GM19455 (cell line): Measurements from ENCODE around the gene AFAP1.

ENCODE experiments used
- ATAC-seq: cut with Tn5 transposase; IDR thresholded peaks from one replicate; pipeline ENCODE4 v1.9.1; 2021; ENCODE audit not compliant: unreplicated experiment

AFAP1 gene

DNA sequence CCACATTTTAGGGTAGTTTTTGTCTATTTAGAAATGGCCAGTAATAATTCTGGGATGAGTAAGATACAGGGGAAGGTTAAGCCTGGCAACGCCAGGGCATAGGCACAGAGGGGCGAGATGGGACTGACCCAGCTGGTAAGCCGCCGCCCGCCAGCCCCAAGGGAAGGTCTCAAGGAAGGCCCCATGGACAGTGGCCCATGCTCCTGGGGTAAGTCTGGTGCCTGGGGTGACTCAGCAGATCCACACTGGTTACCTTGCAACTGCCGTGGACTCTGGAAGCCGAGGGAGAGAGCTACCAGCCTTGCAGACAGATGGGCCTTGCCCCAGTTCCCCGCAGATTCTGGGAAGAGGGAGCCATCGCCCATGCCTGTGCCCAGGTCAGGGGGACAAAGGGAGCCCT is 179.4 kb downstream of the AFAP1 start:
- ATAC-seq: no peak

DNA sequence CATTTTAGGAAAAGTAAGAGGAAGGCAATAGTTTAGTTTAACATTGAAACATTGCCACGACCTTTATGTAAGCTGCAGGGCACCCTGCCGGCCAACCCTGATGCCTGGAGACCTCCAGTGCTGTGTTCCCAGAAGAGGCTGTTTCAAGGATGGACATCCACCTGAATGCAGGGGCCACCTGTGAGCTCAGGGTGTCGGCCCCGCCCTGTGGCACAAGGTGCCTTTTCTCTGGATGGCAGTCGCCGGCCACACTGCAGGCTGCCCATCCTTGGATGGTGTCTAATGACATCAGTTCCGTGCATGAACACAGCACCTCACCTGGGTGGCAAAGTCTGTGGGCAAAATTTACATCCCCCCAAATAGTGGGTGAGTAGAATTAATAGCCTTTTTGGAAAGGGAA is 180.0 kb downstream of the AFAP1 start:
- ATAC-seq: no peak

DNA sequence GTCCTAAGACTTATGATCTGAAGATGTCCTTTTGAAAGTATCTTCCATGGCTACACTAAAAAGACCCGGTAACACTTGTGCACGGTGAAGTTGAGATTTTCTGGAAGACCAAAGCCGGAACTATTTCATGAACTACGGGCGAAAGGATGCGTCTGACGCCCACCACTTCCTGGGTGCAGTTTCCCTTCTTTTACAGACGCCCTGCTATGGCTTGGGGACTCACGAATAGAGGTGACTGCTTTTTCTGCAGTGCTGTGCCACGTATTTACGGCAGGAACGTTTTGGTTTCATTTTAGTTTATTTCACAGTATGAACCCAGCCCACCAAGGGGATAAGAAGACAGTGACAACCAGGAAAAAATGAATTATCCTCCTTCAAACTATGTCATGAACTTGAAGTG is 180.4 kb downstream of the AFAP1 start:
- ATAC-seq: peak; percentile 57

DNA sequence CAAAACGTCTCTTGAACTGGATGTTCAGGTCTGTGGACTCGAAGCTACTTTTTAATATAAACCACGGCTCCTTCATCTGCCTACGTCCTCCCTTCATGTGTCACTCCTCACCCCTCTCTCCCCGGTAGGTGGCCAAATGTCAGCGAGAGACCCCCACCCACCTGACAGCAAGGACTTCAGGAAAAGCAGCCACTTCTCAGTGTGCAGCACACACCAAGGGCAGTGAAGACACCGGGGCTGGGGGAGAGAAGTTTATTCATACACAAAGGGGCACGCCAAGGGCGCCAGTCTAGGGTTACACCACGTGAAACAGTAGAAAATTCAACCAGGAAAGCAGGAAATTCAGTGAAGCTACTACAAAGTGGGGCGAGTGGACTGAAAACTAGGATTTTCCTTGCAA is 181.2 kb downstream of the AFAP1 start:
- ATAC-seq: no peak

DNA sequence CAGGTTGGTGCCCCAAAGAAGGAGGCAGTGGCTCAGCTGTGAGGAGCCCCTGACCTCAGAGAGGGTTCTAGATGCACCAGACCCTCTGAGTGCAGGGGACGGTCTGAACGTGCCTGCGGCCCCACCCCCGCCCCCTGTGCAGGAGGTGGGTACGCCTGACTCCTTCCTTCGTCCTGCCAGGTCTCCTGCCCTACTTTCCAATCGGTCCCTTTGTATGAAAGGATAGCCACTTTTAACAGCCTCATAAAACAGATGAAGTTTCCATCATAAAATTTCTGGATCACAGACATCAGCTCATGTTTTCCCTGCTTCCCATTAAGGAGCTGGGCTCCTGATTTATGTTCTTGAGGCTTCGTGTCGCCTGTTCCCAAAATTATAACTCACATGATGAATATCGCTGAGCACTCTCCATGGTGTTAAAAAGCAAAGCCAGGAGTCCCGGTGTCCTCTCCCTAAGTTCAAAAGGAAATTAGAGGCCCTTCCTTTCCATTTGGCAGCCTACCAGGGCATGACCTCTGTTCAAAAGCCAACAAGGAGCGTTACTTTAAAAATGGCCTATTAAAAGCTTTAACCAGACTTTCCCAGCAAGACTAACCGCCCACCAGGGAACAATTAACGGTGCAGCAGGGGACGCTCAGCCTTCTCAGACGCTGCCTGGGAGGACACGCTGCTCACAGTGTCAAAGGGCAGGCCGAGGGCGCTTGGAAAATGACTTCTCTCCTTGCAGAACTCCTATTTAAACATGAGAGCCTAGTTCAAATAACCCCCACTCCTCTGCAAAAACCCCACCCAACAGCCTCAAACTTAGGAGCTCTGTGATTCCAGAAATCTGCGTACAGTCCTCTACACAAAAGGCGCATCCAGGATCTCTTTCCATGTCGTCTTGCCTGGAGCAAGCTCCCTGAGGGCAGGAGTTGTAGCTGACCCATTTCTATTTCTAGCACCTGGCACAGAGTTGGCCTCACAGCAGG is 181.9 kb downstream of the AFAP1 start:
- no peak for ATAC-seq

DNA sequence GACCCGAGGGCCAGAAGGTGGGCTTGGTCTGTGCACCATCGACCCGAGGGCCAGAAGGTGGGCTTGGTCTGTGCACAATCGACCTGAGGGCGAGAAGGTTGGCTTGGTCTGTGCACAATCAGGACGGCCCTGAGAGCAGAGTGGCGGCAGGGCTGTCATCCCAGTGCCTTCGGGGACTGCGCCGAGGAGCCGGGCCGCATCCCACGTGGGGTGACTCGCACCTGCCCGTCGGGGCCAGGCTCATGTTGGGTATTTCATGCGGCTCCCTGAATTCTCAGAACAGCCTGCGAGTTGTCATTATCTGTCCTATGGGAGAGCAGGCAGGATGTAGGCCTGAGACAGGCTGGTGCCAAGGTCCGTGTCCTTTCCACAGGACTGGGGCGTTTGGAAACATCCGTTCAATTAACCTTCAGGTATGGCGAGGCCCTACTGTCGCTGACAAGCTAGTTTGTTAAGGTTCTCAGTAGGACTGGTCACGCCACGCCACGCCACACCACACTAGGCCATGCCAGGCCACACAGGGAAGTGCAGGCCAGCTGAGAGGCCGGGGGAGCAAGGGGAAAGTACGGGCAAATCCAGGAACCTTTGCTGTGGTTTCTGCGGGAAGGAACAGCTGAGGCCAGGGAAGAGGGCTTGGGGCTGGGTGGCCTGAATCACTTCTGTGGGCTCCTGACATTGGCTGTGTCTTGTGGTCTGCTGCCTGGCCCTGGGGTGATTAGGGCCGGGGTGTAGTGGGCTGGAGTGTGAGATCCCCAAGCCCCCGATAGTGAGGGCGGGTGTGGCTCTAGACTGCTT is 182.9 kb downstream of the AFAP1 start:
- ATAC-seq: no peak

DNA sequence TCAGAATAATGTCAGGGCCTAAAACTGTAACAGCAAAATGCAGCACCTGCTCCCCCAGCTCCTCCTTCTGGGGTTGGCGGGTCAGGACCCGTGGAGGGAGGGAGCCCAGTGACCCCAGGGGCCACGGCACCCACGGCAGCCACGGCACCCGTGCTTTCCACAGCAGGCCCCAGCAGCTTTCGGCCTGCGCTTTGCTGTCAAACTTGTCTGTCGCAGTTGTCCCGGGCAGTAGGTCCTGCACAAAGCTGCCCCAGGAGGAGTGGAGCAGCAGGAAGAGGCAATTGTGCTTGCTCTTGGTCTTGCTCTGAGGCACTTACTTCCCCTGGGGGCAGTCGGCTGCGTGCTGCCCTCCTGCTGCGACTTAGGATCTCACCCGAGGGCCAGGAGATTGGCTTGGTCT is 183.6 kb downstream of the AFAP1 start:
- ATAC-seq: no peak

DNA sequence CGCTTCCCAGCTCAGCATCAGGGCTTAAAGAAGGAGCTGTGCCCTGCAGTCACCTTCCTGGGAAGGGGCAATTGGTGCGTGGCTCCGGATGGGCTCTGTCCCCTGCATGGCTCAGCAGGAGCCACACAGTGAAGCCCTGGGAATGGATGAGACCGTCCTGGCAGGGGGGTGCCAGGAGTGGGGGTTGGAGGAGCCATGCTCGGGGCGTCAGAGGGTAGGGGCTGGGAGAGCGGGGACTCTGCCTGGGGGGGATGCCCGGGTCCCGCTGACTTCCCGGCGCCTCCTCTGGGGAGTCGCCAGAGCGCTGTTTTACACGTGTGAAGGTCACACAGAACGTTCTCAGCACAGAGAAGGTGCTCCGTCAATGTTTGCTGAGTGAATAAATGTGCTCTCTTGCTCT is 184.1 kb downstream of the AFAP1 start:
- no peak for ATAC-seq

DNA sequence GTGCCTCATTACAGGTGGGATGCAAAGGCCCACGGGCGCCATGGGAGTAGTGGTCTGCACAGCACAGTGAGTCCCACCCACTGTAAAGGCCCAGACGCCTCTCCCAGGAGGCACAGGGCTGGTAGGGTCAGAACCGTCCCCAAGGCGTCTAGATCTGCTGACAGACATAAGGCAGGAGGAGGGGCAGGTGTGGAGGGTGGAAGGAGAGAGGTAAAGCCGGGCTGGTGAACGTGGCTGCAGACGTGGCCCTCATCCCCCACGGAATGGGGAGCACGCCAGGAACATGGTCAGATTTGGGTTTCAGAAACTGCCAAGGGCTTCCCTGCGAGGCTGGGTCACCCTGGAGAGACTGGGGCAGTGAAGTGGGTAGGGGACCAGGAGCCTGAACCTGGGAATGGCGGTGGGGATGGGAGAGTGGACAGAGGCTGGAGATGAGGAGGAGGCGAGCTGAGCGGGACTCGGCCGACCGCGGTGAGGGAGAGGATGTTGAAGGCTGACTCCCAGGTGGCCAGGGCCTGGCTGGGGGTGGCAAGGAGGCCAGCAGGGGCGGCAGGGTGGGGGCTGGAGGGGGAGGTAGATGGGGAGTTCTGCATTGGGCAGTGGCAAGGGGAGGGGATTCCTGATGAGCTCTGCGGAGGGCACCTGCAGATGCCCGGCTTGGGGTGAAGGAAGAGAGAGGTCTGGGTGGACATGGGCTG is 184.9 kb downstream of the AFAP1 start:
- no peak for ATAC-seq

DNA sequence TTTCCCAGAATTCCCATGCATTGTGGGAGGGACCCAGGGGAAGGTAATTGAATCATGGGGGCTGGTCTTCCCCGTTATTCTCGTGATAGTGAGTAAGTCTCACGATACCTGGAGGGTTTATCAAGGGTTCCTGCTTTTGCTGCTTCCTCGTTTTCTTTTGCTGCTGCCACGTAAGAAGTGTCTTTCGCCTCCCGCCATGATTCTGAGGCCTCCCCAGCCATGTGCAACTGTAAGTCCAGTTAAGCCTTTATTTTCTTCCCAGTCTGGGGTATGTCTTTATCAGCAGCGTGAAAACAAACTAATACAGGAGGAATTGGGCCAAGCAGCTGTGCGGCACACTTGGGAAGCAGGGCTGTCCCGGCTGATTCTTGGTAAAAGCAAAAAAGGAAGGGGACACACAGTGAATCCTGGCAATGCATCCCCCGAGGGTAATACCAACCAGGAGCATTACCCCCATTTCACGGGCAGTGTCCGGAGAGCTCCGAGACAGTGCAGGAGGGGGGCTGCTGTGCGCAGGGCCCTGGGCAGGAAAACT is 185.7 kb downstream of the AFAP1 start:
- no peak for ATAC-seq

DNA sequence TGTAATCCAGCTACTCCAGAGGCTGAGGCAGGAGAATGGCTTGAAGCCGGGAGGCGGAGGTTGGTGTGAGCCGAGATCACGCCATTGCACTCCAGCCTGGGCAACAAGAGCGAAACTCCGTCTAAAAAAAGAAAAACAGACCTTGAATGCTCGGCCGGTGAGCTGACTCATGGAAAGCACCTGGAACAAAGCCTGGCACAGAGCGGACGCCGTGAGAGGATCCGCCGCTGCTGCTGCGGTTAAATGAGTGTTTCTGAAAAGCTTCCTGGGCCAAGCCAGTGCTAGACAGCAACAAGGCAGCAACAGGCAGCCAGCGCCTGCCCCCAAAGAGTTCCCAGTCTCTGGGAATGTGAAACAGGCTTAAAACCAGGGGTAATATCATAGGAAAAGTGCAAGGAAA is 186.4 kb downstream of the AFAP1 start:
- no peak for ATAC-seq

DNA sequence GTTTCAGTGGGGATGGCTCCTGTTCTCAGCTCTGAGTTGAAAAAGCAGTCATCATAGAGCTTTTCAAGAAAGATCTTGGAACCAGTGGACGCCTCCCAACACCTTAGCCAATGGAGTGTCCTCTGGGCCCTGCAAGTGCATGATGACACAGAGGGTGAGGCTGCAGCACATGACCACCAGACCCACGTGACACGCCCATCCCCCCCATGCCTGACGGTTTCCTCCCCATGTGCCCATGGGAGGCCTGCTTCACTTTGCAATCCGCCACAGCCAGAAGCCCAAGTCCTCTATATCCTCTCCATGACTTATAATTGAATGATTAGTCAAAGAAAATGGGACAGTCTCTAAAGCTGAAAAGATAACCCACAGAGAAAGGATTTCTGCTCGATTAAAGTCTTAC is 187.0 kb downstream of the AFAP1 start:
- no peak for ATAC-seq

DNA sequence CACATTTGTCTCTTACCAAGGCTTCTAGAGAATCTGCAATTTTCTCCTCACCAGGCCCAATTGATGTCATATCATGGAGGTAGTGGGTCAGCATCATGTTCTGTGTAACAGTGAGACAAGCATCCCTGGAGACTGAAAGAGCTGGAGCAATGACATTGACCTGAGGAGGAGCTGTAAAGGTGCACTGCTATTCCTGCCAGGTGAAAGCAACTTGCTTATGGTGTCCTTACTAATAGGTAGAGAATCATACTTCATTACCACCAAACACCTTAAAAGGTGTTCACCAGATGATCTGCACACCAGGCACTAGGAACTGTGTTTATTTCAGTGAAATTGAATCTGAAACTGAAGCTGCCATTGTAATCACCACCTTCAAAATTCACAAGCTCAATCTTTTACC is 188.7 kb downstream of the AFAP1 start:
- no peak for ATAC-seq

DNA sequence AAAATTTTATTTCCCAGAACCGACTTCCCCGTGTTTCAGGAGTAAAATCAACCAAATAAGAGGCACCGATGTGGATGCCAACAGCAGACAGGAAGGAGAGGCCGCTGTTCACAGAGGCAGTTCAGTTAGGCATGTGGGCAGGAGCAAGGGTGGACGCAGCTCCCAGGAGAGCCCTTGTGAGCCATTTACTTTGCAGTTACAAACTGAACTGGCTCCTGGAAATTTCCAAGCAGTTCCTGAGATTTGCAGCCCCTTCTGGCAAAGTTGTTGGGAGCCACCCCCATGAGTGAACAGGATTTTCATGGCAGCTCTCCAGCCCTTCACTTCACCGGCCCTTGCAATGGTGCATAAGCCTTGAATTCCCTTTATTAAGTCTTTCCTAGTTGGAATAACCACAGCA is 189.1 kb downstream of the AFAP1 start:
- ATAC-seq: no peak

DNA sequence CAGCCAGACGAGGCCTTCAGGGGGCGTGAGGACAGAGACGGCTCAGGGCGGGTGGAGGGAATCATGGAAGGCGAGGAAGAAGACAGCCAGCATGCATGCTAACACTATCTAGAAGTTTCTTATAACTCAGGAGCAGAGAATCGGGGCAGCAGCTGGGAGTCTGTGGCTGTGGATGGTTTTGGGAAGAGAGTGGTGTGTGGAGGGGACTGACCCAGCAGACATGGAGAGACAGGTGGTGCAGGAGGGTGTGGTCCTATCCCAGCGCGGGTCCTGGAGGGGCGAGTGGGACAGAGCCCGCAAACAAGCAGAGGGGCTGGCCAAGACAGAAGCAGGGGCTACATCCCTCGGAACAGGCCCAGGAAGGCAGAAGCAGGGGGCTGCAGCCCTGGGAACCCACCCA is 192.1 kb downstream of the AFAP1 start:
- ATAC-seq: no peak

DNA sequence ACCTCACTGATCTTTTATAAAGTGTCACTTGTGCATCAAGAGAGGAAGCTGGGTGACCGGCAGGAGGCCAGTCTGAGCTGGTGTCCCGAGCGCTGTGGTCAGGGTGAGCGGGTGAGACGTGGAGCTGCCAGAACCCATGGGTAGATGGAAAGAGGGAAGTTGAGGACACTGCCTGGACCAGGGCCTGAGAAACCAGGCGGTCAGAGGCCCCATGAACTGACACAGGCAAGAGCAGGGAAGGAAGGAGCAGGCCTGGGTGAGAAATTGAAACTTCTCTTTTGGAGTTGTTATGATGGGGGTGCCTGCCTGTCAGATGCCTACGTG is 192.6 kb downstream of the AFAP1 start:
- ATAC-seq: no peak

DNA sequence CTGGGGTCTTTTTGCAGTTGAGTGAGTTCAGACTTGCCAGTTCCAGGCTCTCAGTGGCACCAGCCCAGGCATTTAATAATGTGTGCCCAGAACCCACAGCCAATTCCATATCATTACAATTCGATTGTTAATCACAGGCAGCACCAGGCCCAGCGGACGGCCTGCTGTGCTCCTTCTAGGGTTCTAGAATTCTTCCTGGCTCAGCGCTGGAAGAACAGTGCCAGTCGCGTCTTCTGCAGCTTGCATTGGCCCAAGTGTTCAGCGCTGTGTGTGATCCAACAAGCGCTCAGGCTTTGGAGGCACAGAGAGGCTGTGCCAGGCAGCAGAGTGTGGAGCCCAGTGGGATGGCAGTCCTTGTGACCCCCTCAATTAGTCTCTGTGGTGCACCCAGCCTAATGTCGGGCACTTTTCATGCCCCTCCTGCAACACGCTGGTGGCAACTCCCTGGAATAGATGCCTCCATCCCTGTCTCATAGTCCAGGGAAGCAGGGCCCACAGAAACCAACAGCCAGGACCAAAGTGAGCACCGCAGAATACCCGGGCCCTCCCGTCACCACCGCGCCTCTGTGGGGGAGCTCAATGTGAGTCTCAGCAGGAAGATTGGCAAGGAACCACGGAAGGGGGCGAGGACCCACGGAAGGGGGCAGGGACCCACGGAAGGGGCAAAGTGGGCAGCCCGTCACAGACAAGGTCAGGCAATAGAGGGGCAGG is 193.2 kb downstream of the AFAP1 start:
- no peak for ATAC-seq

DNA sequence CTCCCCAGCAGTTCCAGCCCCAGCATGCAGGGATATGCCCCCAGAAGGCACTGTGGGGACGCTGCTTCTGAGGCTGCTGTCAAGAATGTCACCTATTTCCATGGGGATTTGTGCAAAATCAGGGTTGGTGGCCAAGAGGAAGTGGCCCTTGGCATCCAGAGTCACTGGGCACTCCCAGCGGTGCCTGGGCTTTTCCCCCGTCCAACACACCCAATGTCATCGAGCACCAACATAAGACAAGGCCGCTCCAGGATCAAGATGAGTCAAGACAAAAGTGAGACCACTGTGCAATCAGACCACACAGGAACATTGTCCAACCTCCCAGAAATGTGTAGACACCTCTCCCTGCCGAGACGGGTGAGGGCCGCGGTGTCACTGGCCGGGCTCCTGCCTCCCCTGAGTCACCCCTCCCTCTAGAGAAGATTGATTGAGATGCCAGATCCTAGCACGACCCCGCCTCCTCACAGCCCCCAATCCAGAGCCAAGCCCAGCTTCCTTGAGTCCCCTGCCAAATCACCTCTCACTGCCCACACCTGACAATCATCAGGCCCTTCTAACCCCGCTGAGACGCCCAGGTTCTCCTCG is 194.3 kb downstream of the AFAP1 start:
- ATAC-seq: no peak

DNA sequence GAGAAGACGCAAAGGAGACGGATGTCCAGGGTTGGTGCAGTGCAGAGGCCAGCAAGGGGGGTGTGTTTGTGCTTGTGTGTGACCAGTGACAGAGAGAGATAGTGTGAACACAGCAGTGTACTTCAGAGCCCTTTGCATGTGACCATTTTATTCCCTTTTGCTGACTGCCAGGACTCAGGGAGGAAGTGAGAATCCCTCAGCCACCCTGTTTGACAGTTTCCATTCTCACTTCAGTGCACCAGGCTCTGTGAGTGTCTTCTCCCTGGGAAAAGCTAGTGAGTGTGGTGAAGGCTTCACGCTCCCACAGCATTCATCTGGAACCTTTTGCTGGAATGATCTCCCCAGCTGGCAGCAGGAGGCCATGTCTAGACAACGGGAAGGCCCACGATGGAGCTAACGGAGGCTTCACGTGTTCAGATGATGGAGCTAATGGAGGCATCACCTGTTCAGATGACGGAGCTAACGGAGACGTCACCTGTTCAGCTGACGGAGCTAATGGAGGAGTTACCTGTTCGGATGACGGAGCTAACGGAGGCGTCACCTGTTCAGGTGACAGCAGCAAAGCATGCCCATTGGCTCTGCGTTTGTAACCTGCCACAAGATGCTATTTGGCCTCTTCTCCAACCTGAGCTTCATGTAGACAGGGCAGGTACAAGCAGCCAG is 195.4 kb downstream of the AFAP1 start:
- no peak for ATAC-seq

DNA sequence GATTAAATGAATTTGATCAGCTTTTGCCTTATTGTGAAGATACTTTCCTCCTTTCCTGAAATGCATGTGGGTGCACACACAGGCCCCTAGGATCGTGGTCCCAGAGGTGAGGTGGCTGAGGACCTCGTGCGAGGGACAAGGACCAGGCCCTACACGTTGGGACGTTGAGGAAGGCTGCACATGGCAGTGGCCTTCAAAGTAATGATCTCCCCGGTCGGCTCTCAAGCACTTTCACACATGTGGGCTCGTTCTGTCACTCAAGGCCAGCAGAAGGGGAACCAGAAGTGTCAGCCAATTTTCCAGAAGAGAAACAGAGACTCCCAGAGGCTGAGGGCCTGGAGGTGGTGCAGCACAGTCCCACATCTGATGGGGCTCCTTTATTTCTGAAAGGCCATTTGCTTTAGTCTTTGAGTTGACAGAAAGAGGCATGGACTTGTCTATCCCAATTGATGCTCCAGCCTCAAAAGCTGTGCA is 196.8 kb downstream of the AFAP1 start:
- ATAC-seq: no peak
